Activated T-helper 1 cell treated with anti-CD3 and anti-CD28 coated beads, Interleukin-12 subunit alpha, Interleukin-12 subunit beta, Interleukin-2, Interleukin-4 antibody, amounts not matched to agents 30 ng/mL and 10 ng/mL and 1 ng/mL, durations not matched to agents 14 hours and 24 hours and 36 hours (primary cell): ENCODE measurements around the gene TWSG1. TPM values are rescaled to one million over a fixed set of nuclear protein-coding genes. Genes with fewer than 3 reads are reported as not detected.
"Not testable (repeated sequence)": the region's sequence is repeated elsewhere in the genome, so short reads cannot be mapped to it uniquely, and the experiment has no call there.

ENCODE experiments used
- DNase-seq: peaks from one replicate; pipeline ENCODE4 v3.0.0; 2021; ENCODE audit warnings: low spot score
- H3K27ac Mint-ChIP-seq: one replicate; pipeline ENCODE4 v1.8.0; 2021; ENCODE audit warnings: mild to moderate bottlenecking, mixed read lengths
- H3K27me3 Mint-ChIP-seq: one replicate; pipeline ENCODE4 v1.8.0; 2022; ENCODE audit warnings: mild to moderate bottlenecking, moderate library complexity, mixed read lengths; ENCODE audit not compliant: insufficient read depth
- H3K36me3 Mint-ChIP-seq: one replicate; pipeline ENCODE4 v1.8.0; 2021; ENCODE audit warnings: low read depth, mixed read lengths
- H3K4me1 Mint-ChIP-seq: one replicate; pipeline ENCODE4 v1.8.0; 2021; ENCODE audit warnings: low read depth, mixed read lengths
- H3K4me3 Mint-ChIP-seq: one replicate; pipeline ENCODE4 v1.8.0; 2021; ENCODE audit warnings: mild to moderate bottlenecking, moderate library complexity, mixed read lengths
- H3K9me3 Mint-ChIP-seq: one replicate; pipeline ENCODE4 v1.8.0; 2021; ENCODE audit warnings: mixed read lengths
- intact Hi-C: fragments of 100-400 bp; cut with micrococcal nuclease; formaldehyde crosslinking; loops from one replicate; pipeline ENCODE4 v1.15.1; 2024
- total RNA-seq: library from RNA; stranded (reverse); gene quantifications from 2 replicates; pipeline ENCODE4 v1.2.3, GENCODE V29; 2022

Gene TWSG1
- total RNA-seq, 1 donor from 2014 or later, result 10.6 TPM

GRCh38 chr18:9343577-9343976 is 9.0 kb downstream of the TWSG1 start:
- no peak for DNase-seq
- intact Hi-C loops, result no loop called here
- Mint-ChIP-seq H3K4me3 (no peak overlapping the region), H3K27me3 (no peaks in the 10 kb centered on the region), H3K27ac (no peak overlapping the region), H3K9me3 (no peaks in the 10 kb centered on the region), H3K36me3 (peaks cover 12% of the 10 kb centered on the region), H3K4me1 (peaks cover 8% of the 10 kb centered on the region)

GRCh38 chr18:9346775-9347174 is 12.2 kb downstream of the TWSG1 start:
- Mint-ChIP-seq H3K4me3 (no peak overlapping the region), H3K36me3 (peaks cover 7% of the 10 kb centered on the region), H3K4me1 (peaks cover 9% of the 10 kb centered on the region), H3K27ac (no peak overlapping the region), H3K27me3 (no peaks in the 10 kb centered on the region), H3K9me3 (no peaks in the 10 kb centered on the region)
- intact Hi-C loops, result no loop called here
- no peak for DNase-seq

- peaks cover 9% of the 10 kb centered on the region for H3K4me1 Mint-ChIP-seq
- no peak overlapping the region for H3K4me3 Mint-ChIP-seq
- H3K36me3 Mint-ChIP-seq, result peaks cover 7% of the 10 kb centered on the region
- DNase-seq, result no peak
- intact Hi-C loops, result no loop called here
- no peaks in the 10 kb centered on the region for H3K9me3 Mint-ChIP-seq
- no peak overlapping the region for H3K27ac Mint-ChIP-seq
- no peaks in the 10 kb centered on the region for H3K27me3 Mint-ChIP-seq
These were observed 13.6 kb downstream of the TWSG1 start for GRCh38 chr18:9348079-9348671.

GRCh38 chr18:9348766-9349165 is 14.2 kb downstream of the TWSG1 start:
- H3K4me3 Mint-ChIP-seq, result no peak overlapping the region
- no peaks in the 10 kb centered on the region for H3K27me3 Mint-ChIP-seq
- DNase-seq, result no peak
- H3K4me1 Mint-ChIP-seq, result peaks cover 9% of the 10 kb centered on the region
- peaks cover 7% of the 10 kb centered on the region for H3K36me3 Mint-ChIP-seq
- H3K27ac Mint-ChIP-seq, result no peak overlapping the region
- intact Hi-C loops, result no loop called here
- H3K9me3 Mint-ChIP-seq, result no peaks in the 10 kb centered on the region

- intact Hi-C loops, result no loop called here
- Mint-ChIP-seq H3K4me1 (peaks cover 7% of the 10 kb centered on the region), H3K27me3 (no peaks in the 10 kb centered on the region), H3K4me3 (no peak overlapping the region), H3K27ac (no peak overlapping the region), H3K9me3 (no peaks in the 10 kb centered on the region), H3K36me3 (no peaks in the 10 kb centered on the region)
- DNase-seq, result no peak
These were observed 19.0 kb downstream of the TWSG1 start for GRCh38 chr18:9353596-9353995.

- H3K36me3 Mint-ChIP-seq, result no peaks in the 10 kb centered on the region
- no peak overlapping the region for H3K4me3 Mint-ChIP-seq
These were observed 19.7 kb downstream of the TWSG1 start for GRCh38 chr18:9354256-9354655.

GRCh38 chr18:9356976-9357375 is 22.4 kb downstream of the TWSG1 start:
- Mint-ChIP-seq H3K4me3 (no peak overlapping the region), H3K27ac (no peak overlapping the region), H3K4me1 (peaks cover 6% of the 10 kb centered on the region), H3K27me3 (no peaks in the 10 kb centered on the region), H3K9me3 (no peaks in the 10 kb centered on the region), H3K36me3 (no peaks in the 10 kb centered on the region)
- intact Hi-C loops, result no loop called here
- no peak for DNase-seq

More at GRCh38 chr18:9354256-9354655, 19.7 kb downstream of the TWSG1 start:
- Mint-ChIP-seq H3K9me3 (no peaks in the 10 kb centered on the region), H3K4me1 (peaks cover 6% of the 10 kb centered on the region), H3K27me3 (no peaks in the 10 kb centered on the region), H3K27ac (no peak overlapping the region)
- intact Hi-C loops, result no loop called here
- DNase-seq, result no peak

- Mint-ChIP-seq H3K27me3 (no peaks in the 10 kb centered on the region), H3K36me3 (peaks cover 1% of the 10 kb centered on the region), H3K4me3 (no peak overlapping the region), H3K9me3 (no peaks in the 10 kb centered on the region), H3K27ac (no peak overlapping the region), H3K4me1 (no peaks in the 10 kb centered on the region)
- DNase-seq, result no peak
- intact Hi-C loops, result no loop called here
These were observed 25.2 kb downstream of the TWSG1 start for GRCh38 chr18:9359796-9360195.

- H3K36me3 Mint-ChIP-seq, result peaks cover 1% of the 10 kb centered on the region
- intact Hi-C loops, result no loop called here
- no peak overlapping the region for H3K27ac Mint-ChIP-seq
- no peaks in the 10 kb centered on the region for H3K27me3 Mint-ChIP-seq
- no peak overlapping the region for H3K4me3 Mint-ChIP-seq
- H3K9me3 Mint-ChIP-seq, result no peaks in the 10 kb centered on the region
- H3K4me1 Mint-ChIP-seq, result no peaks in the 10 kb centered on the region
- DNase-seq, result no peak
These were observed 26.6 kb downstream of the TWSG1 start for GRCh38 chr18:9361191-9361590.

GRCh38 chr18:9362869-9363268 is 28.3 kb downstream of the TWSG1 start:
- intact Hi-C loops, result no loop called here
- H3K27me3 Mint-ChIP-seq, result no peaks in the 10 kb centered on the region
- H3K4me1 Mint-ChIP-seq, result no peaks in the 10 kb centered on the region

GRCh38 chr18:9364242-9364641 is 29.7 kb downstream of the TWSG1 start:
- Mint-ChIP-seq H3K4me1 (no peaks in the 10 kb centered on the region), H3K27ac (no peak overlapping the region), H3K4me3 (no peak overlapping the region), H3K27me3 (no peaks in the 10 kb centered on the region), H3K36me3 (peaks cover 5% of the 10 kb centered on the region), H3K9me3 (no peaks in the 10 kb centered on the region)
- intact Hi-C loops, result no loop called here
- DNase-seq, result no peak

More at GRCh38 chr18:9362869-9363268, 28.3 kb downstream of the TWSG1 start:
- no peak overlapping the region for H3K27ac Mint-ChIP-seq
- DNase-seq, result no peak
- H3K9me3 Mint-ChIP-seq, result no peaks in the 10 kb centered on the region
- no peak overlapping the region for H3K4me3 Mint-ChIP-seq
- H3K36me3 Mint-ChIP-seq, result peaks cover 5% of the 10 kb centered on the region

- H3K27me3 Mint-ChIP-seq, result no peaks in the 10 kb centered on the region
These were observed 30.8 kb downstream of the TWSG1 start for GRCh38 chr18:9365406-9365805.

GRCh38 chr18:9366126-9366714 is 31.6 kb downstream of the TWSG1 start:
- Mint-ChIP-seq H3K36me3 (peaks cover 7% of the 10 kb centered on the region), H3K27me3 (no peaks in the 10 kb centered on the region), H3K4me3 (no peak overlapping the region), H3K4me1 (no peaks in the 10 kb centered on the region), H3K27ac (no peak overlapping the region), H3K9me3 (peaks cover 3% of the 10 kb centered on the region)
- intact Hi-C loops, result no loop called here
- no peak for DNase-seq

More at GRCh38 chr18:9365406-9365805, 30.8 kb downstream of the TWSG1 start:
- Mint-ChIP-seq H3K27ac (no peak overlapping the region), H3K9me3 (peaks cover 3% of the 10 kb centered on the region), H3K36me3 (peaks cover 7% of the 10 kb centered on the region), H3K4me1 (no peaks in the 10 kb centered on the region), H3K4me3 (no peak overlapping the region)
- intact Hi-C loops, result no loop called here
- DNase-seq, result no peak

- DNase-seq, H3K36me3 Mint-ChIP-seq, intact Hi-C loops, H3K9me3 Mint-ChIP-seq, H3K27ac Mint-ChIP-seq, H3K27me3 Mint-ChIP-seq, H3K4me1 Mint-ChIP-seq, H3K4me3 Mint-ChIP-seq: not testable (repeated sequence)
These were observed 38.7 kb downstream of the TWSG1 start for GRCh38 chr18:9373254-9373653.
